BLaER1 (cell line): Measurements from ENCODE around the gene PARN.
A peak's percentile ranks its signal among the peaks of the same experiment; 100 is the strongest.

Source experiments
- H3K27ac ChIP-seq: shearing (Covaris generic); formaldehyde crosslinking; 2 replicates; pipeline ENCODE4 v1.8.1; 2022
- H3K27me3 ChIP-seq: shearing (Covaris generic); formaldehyde crosslinking; 2 replicates; pipeline ENCODE4 v1.8.1; 2022
- H3K36me3 ChIP-seq: shearing (Covaris generic); formaldehyde crosslinking; 2 replicates; pipeline ENCODE4 v1.8.1; 2022
- H3K4me1 ChIP-seq: shearing (Covaris generic); formaldehyde crosslinking; 2 replicates; pipeline ENCODE4 v1.8.1; 2022
- H3K4me2 ChIP-seq: shearing (Covaris generic); formaldehyde crosslinking; 2 replicates; pipeline ENCODE4 v1.8.1; 2022
- H3K4me3 ChIP-seq: shearing (Covaris generic); formaldehyde crosslinking; 2 replicates; pipeline ENCODE4 v1.8.1; 2022
- H3K9ac ChIP-seq: shearing (Covaris generic); formaldehyde crosslinking; 2 replicates; pipeline ENCODE4 v1.8.1; 2022
- H3K9me3 ChIP-seq: shearing (Covaris generic); formaldehyde crosslinking; 2 replicates; pipeline ENCODE4 v1.8.1; 2022
- H4K20me1 ChIP-seq: shearing (Covaris generic); formaldehyde crosslinking; 2 replicates; pipeline ENCODE4 v1.8.1; 2022
- Cebpa-rat ChIP-seq: shearing (Covaris generic); IDR thresholded peaks from 2 replicates; pipeline ENCODE4 v1.8.1; 2022

Gene PARN

DNA sequence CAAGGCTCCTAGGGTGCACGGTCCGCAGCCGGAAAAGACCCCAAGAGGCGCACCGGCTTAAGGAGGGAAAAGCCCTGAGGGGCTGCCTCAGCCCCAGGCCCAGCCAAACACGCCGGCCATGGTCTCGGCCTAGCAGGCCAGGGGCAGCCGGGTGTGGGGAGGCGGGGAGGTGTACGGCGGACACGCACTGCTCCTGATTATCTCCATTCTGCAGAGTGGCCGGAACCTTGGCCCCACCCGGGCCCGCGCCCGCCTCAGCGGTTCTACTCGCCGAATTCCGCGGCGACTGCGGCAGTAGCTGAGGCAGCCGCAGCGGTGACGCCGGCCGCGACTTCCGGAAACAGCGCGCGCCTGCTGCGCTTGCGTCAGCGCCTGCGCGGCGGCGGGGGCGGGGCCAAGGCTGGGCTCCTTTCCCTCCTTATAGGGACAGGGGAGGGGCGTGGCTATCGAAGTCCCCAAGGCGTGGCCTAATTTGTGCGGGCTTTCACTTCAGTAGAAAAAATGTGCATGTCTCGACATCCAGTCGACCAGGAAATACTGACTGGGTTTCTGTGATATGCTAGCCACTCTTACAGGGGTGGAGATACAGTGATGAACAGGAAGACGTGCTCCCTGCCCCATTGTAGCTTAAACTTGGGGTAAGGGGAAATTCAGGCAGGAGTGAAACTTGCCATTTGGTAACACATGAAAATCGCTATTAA is at the start of gene PARN:
TSS of gene PARN (minus strand) at position 342 of the 701 bp plus-strand sequence. CDS start at position 207, 135 bp downstream.
- peaks cover 21% of the 10 kb centered on the region for H4K20me1 ChIP-seq
- TF ChIP-seq Cebpa-rat, result peak; percentile 49; the same call in 1 of the 2 replicates
- H3K4me3 ChIP-seq, result peak within 1 kb of the TSS; percentile 91
- H3K9ac ChIP-seq, result peak within 1 kb of the TSS; percentile 95
- H3K27me3 ChIP-seq, result no peaks in the 10 kb centered on the region
- no peaks in the 10 kb centered on the region for H3K9me3 ChIP-seq
- H3K4me1 ChIP-seq, result peaks cover 49% of the 10 kb centered on the region
- peaks cover 28% of the 10 kb centered on the region for H3K36me3 ChIP-seq
- peak within 1 kb of the TSS; percentile 96 for H3K4me2 ChIP-seq
- H3K27ac ChIP-seq, result peak within 1 kb of the TSS; percentile 94

DNA sequence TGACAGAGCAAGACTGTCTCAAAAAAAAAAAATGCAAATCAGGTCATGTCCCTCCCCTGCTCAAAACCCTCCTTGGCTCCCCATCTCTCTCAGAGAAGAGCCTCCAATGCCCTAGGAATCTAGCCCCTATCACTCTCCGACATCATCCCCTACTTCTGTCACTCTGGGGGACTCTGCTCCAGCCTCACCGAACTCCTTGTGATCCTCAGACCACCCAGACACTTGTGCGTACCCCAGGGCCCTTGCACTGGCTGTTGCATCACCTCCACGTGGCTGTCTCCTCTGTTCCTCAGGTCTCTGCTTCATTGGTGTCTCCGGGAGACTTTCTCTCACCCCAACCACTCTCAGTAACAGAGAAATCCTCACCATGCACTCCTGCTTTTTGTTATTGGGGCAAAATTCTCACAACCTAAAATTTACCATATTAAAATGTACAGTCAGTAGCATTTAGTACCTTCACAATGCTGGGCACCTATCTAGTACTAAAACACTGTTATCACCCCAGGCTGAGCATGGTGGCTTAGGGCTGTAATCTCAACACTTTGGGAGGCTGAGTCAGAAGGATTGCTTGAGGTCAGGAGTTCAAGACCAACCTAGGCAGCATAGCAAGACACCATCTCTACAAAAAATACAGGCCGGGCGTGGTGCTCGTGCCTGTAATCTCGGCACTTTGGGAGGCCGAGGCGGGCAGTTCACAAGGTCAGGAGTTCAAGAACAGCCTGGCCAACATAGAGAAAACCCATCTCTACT is 48.9 kb upstream of the PARN start:
- 0 out of 2 replicates have a peak, but pooled peaks cover 3% of the 10 kb centered on the region for H3K4me1 ChIP-seq
- no peak overlapping the region for H3K4me3 ChIP-seq
- no peak for TF ChIP-seq Cebpa-rat
- no peak overlapping the region for H3K4me2 ChIP-seq
- H4K20me1 ChIP-seq, result no peaks in the 10 kb centered on the region
- H3K27me3 ChIP-seq, result no peaks in the 10 kb centered on the region
- no peaks in the 10 kb centered on the region; the same call in 1 of the 2 replicates for H3K9me3 ChIP-seq
- H3K9ac ChIP-seq, result no peak overlapping the region
- H3K36me3 ChIP-seq, result no peaks in the 10 kb centered on the region
- no peak overlapping the region for H3K27ac ChIP-seq

DNA sequence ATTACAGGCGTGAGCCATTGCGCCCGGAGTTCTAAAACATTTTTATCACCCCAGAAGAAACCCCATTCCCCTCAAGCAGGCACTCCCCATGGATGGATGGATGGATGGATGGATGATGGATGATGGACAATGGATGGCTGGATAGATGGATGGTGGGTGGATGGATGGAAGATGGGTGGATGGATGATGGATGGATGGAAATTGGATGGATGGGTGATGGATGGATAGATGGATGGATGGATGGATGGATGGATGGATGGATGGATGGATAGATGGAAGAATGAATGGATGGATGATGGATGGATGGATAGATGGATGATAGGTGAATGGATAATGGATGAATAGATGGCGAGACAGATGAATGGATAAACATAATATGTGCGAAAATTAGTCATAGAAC is 47.6 kb upstream of the PARN start:
- H3K4me2 ChIP-seq, result no peak overlapping the region
- no peak overlapping the region for H3K27ac ChIP-seq
- H3K4me1 ChIP-seq, result peaks cover 7% of the 10 kb centered on the region
- no peak overlapping the region for H3K9ac ChIP-seq
- no peaks in the 10 kb centered on the region for H4K20me1 ChIP-seq
- H3K27me3 ChIP-seq, result no peaks in the 10 kb centered on the region
- no peaks in the 10 kb centered on the region for H3K36me3 ChIP-seq
- no peak for TF ChIP-seq Cebpa-rat
- H3K9me3 ChIP-seq, result no peaks in the 10 kb centered on the region; the same call in 1 of the 2 replicates
- H3K4me3 ChIP-seq, result no peak overlapping the region

- Histone ChIP-seq H4K20me1 (no peaks in the 10 kb centered on the region), H3K27me3 (no peaks in the 10 kb centered on the region), H3K4me2 (no peak overlapping the region), H3K9me3 (no peaks in the 10 kb centered on the region; the same call in 1 of the 2 replicates), H3K9ac (no peak overlapping the region), H3K27ac (no peak overlapping the region), H3K4me1 (peaks cover 17% of the 10 kb centered on the region), H3K36me3 (no peaks in the 10 kb centered on the region), H3K4me3 (no peak overlapping the region)
- TF ChIP-seq Cebpa-rat, result no peak
These were observed 46.6 kb upstream of the PARN start for GRCh38 chr16:14676633-14677032.

- no peak overlapping the region for H3K4me3 ChIP-seq
- H3K27ac ChIP-seq, result no peak overlapping the region
- peak overlapping the region; percentile 44 for H3K4me2 ChIP-seq
- H4K20me1 ChIP-seq, result no peaks in the 10 kb centered on the region
- no peaks in the 10 kb centered on the region for H3K27me3 ChIP-seq
- H3K4me1 ChIP-seq, result peaks cover 20% of the 10 kb centered on the region
- no peaks in the 10 kb centered on the region; the same call in 1 of the 2 replicates for H3K9me3 ChIP-seq
- H3K36me3 ChIP-seq, result peaks cover 27% of the 10 kb centered on the region
- no peak for TF ChIP-seq Cebpa-rat
- no peak overlapping the region for H3K9ac ChIP-seq
These were observed 42.4 kb upstream of the PARN start for GRCh38 chr16:14672403-14672971.

- Histone ChIP-seq H3K4me3 (no peak overlapping the region), H3K4me1 (peaks cover 28% of the 10 kb centered on the region), H3K9ac (no peak overlapping the region), H4K20me1 (no peaks in the 10 kb centered on the region), H3K9me3 (no peaks in the 10 kb centered on the region), H3K36me3 (peaks cover 54% of the 10 kb centered on the region), H3K27ac (no peak overlapping the region), H3K27me3 (no peaks in the 10 kb centered on the region), H3K4me2 (no peak overlapping the region)
- no peak for TF ChIP-seq Cebpa-rat
These were observed 39.7 kb upstream of the PARN start for GRCh38 chr16:14669776-14670175.

DNA sequence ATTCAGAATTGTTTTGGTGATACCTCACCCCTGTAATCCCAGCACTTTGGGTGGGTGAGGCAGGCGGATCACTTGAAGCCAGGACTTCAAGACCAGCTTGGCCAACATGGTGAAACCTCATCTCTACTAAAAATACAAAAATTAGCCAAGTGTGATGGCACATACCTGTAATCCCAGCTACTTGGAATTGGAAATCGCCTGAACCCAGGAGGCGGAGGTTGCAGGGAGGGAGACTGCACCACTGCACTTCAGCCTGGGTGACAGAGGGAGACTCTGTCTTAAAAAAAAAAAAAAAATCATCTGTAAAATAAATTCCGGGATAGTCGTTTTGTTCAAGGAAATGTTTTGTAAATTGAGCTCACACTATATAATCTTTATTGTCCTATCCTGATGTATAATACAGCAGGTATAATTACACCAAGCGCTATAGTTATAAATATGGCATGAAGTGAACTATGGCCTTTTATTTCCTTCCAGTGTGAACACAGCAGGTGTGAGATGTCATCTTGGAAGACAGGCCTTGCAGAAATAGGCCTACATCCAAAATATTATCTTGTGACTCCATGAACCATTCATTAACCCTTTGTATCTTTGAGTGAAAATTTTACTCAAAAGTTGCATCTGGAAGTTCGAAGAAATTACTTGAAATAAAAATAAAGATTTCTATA is 38.6 kb upstream of the PARN start:
- H3K4me1 ChIP-seq, result peaks cover 28% of the 10 kb centered on the region
- H3K9ac ChIP-seq, result no peak overlapping the region
- H4K20me1 ChIP-seq, result no peaks in the 10 kb centered on the region
- no peaks in the 10 kb centered on the region for H3K9me3 ChIP-seq
- no peak overlapping the region for H3K4me2 ChIP-seq
- TF ChIP-seq Cebpa-rat, result no peak
- H3K4me3 ChIP-seq, result no peak overlapping the region
- no peaks in the 10 kb centered on the region for H3K27me3 ChIP-seq
- H3K36me3 ChIP-seq, result peaks cover 65% of the 10 kb centered on the region
- H3K27ac ChIP-seq, result no peak overlapping the region

GRCh38 chr16:14667347-14668266 is 37.5 kb upstream of the PARN start:
- no peak for TF ChIP-seq Cebpa-rat
- no peak overlapping the region for H3K4me2 ChIP-seq
- H3K9me3 ChIP-seq, result no peaks in the 10 kb centered on the region
- H3K27me3 ChIP-seq, result no peaks in the 10 kb centered on the region
- no peak overlapping the region for H3K9ac ChIP-seq
- no peak overlapping the region for H3K4me3 ChIP-seq
- H3K4me1 ChIP-seq, result peaks cover 24% of the 10 kb centered on the region
- H3K36me3 ChIP-seq, result peaks cover 75% of the 10 kb centered on the region
- no peak overlapping the region for H3K27ac ChIP-seq
- H4K20me1 ChIP-seq, result no peaks in the 10 kb centered on the region

- Histone ChIP-seq H3K9ac (no peak overlapping the region), H3K4me3 (no peak overlapping the region), H3K9me3 (no peaks in the 10 kb centered on the region), H3K4me2 (peak overlapping the region; percentile 19; the same call in 1 of the 2 replicates), H3K27me3 (no peaks in the 10 kb centered on the region), H3K4me1 (peaks cover 11% of the 10 kb centered on the region), H4K20me1 (peaks cover 28% of the 10 kb centered on the region; the same call in 1 of the 2 replicates), H3K27ac (no peak overlapping the region), H3K36me3 (peaks cover 97% of the 10 kb centered on the region)
- no peak for TF ChIP-seq Cebpa-rat
These were observed 28.0 kb upstream of the PARN start for GRCh38 chr16:14658063-14658462.
